ENCODE results near the gene TMEM220.

Gene TMEM220

GRCh38 chr17:10744501-10745000 lies 14.7 kb upstream of the TMEM220 start:
- no peak overlapping the region for H3K9ac ChIP-seq (ENCODE audit: low read length)
- no peaks in the 10 kb centered on the region for H3K36me3 ChIP-seq (replicated peaks; ENCODE audit: insufficient read depth, low read length)

GRCh38 chr17:10743316-10744009 lies 13.6 kb upstream of the TMEM220 start:
- no peak overlapping the region for H3K9ac ChIP-seq (ENCODE audit: low read length)
- no peaks in the 10 kb centered on the region for H3K9me3 ChIP-seq (replicated peaks; ENCODE audit: insufficient read depth, low read length)
- no peaks in the 10 kb centered on the region for H3K36me3 ChIP-seq (replicated peaks; ENCODE audit: insufficient read depth, low read length)
- H3F3A ChIP-seq (ENCODE audit: insufficient read depth, low read length), result no peaks in the 10 kb centered on the region
- H2AFZ ChIP-seq (ENCODE audit: low read length), result no peak overlapping the region
- H3K27ac ChIP-seq (ENCODE audit: low read length), result no peak overlapping the region
- H3K4me1 ChIP-seq (ENCODE audit: low read length), result no peaks in the 10 kb centered on the region
- no peak overlapping the region for H3K4me3 ChIP-seq (ENCODE audit: low read length)
- H4K20me1 ChIP-seq (ENCODE audit: insufficient read depth, low read length), result no peaks in the 10 kb centered on the region
- no peak for DNase-seq
- TF ChIP-seq EZH2 (optimal IDR thresholded peaks at IDR 0.05; ENCODE audit: low read depth, low read length), result no peak
- TF ChIP-seq CTCF (IDR thresholded peaks at IDR 0.05; ENCODE audit: low read length), result no peak
- no peak for TF ChIP-seq EZH2phosphoT487 (IDR thresholded peaks at IDR 0.05; ENCODE audit: low read length)
- H3K79me2 ChIP-seq (ENCODE audit: low read length), result no peaks in the 10 kb centered on the region
- peaks cover 3% of the 10 kb centered on the region; the same call in 1 of the 2 replicates for H3K27me3 ChIP-seq (replicated peaks; ENCODE audit: insufficient read depth, low read length)
- no peak overlapping the region for H3K4me2 ChIP-seq (ENCODE audit: low read depth, low read length)
- H3K9me2 ChIP-seq (replicated peaks; ENCODE audit: insufficient read depth, low read length), result no peaks in the 10 kb centered on the region

More at GRCh38 chr17:10744501-10745000, 14.7 kb upstream of the TMEM220 start:
- no peaks in the 10 kb centered on the region for H4K20me1 ChIP-seq (ENCODE audit: insufficient read depth, low read length)
- peaks cover 3% of the 10 kb centered on the region; the same call in 1 of the 2 replicates for H3K27me3 ChIP-seq (replicated peaks; ENCODE audit: insufficient read depth, low read length)
- no peak overlapping the region for H3K4me3 ChIP-seq (ENCODE audit: low read length)
- no peaks in the 10 kb centered on the region for H3F3A ChIP-seq (ENCODE audit: insufficient read depth, low read length)
- H2AFZ ChIP-seq (ENCODE audit: low read length), result no peak overlapping the region
- H3K4me1 ChIP-seq (ENCODE audit: low read length), result no peaks in the 10 kb centered on the region
- DNase-seq, result no peak
- no peak overlapping the region for H3K4me2 ChIP-seq (ENCODE audit: low read depth, low read length)
- no peaks in the 10 kb centered on the region for H3K79me2 ChIP-seq (ENCODE audit: low read length)
- no peak overlapping the region for H3K27ac ChIP-seq (ENCODE audit: low read length)
- H3K9me3 ChIP-seq (replicated peaks; ENCODE audit: insufficient read depth, low read length), result no peaks in the 10 kb centered on the region
- no peak for TF ChIP-seq EZH2 (optimal IDR thresholded peaks at IDR 0.05; ENCODE audit: low read depth, low read length)
- TF ChIP-seq EZH2phosphoT487 (IDR thresholded peaks at IDR 0.05; ENCODE audit: low read length), result no peak
- no peak for TF ChIP-seq CTCF (IDR thresholded peaks at IDR 0.05; ENCODE audit: low read length)
- H3K9me2 ChIP-seq (replicated peaks; ENCODE audit: insufficient read depth, low read length), result no peaks in the 10 kb centered on the region

- no peaks in the 10 kb centered on the region for H3K36me3 ChIP-seq (replicated peaks; ENCODE audit: insufficient read depth, low read length)
- H3K9me2 ChIP-seq (replicated peaks; ENCODE audit: insufficient read depth, low read length), result no peaks in the 10 kb centered on the region
- TF ChIP-seq EZH2phosphoT487 (IDR thresholded peaks at IDR 0.05; ENCODE audit: low read length) (no peak), EZH2 (optimal IDR thresholded peaks at IDR 0.05; ENCODE audit: low read depth, low read length) (no peak), CTCF (IDR thresholded peaks at IDR 0.05; ENCODE audit: low read length) (no peak)
- H3K4me1 ChIP-seq (ENCODE audit: low read length), result no peaks in the 10 kb centered on the region
- DNase-seq, result no peak
- no peaks in the 10 kb centered on the region for H3K9me3 ChIP-seq (replicated peaks; ENCODE audit: insufficient read depth, low read length)
- H4K20me1 ChIP-seq (ENCODE audit: insufficient read depth, low read length), result no peaks in the 10 kb centered on the region
- no peak overlapping the region for H2AFZ ChIP-seq (ENCODE audit: low read length)
- H3K9ac ChIP-seq (ENCODE audit: low read length), result no peak overlapping the region
- H3K27me3 ChIP-seq (replicated peaks; ENCODE audit: insufficient read depth, low read length), result peaks cover 10% of the 10 kb centered on the region; the same call in 1 of the 2 replicates
- H3K27ac ChIP-seq (ENCODE audit: low read length), result no peak overlapping the region
- no peaks in the 10 kb centered on the region for H3K79me2 ChIP-seq (ENCODE audit: low read length)
- no peak overlapping the region for H3K4me3 ChIP-seq (ENCODE audit: low read length)
- H3K4me2 ChIP-seq (ENCODE audit: low read depth, low read length), result no peak overlapping the region
- H3F3A ChIP-seq (ENCODE audit: insufficient read depth, low read length), result no peaks in the 10 kb centered on the region
Measured at GRCh38 chr17:10742431-10742830, 12.6 kb upstream of the TMEM220 start.

Data from MM.1S (cell line).